Activated T-helper 1 cell treated with anti-CD3 and anti-CD28 coated beads, Interleukin-12 subunit alpha, Interleukin-12 subunit beta, Interleukin-2, Interleukin-4 antibody, amounts not matched to agents 30 ng/mL and 10 ng/mL and 1 ng/mL, durations not matched to agents 14 hours and 24 hours and 36 hours (primary cell): ENCODE data around the gene STAG1. TPM values are rescaled to one million over a fixed set of nuclear protein-coding genes. Genes with fewer than 3 reads are reported as not detected.
A peak's percentile ranks its signal among the peaks of the same experiment; 100 is the strongest.
"Not testable (repeated sequence)": the region's sequence is repeated elsewhere in the genome, so short reads cannot be mapped to it uniquely, and the experiment has no call there.

ENCODE experiments used
- DNase-seq: peaks from one replicate; pipeline ENCODE4 v3.0.0; 2021; ENCODE audit warnings: low spot score
- H3K27ac Mint-ChIP-seq: one replicate; pipeline ENCODE4 v1.8.0; 2021; ENCODE audit warnings: mild to moderate bottlenecking, mixed read lengths
- H3K27me3 Mint-ChIP-seq: one replicate; pipeline ENCODE4 v1.8.0; 2022; ENCODE audit warnings: mild to moderate bottlenecking, moderate library complexity, mixed read lengths; ENCODE audit not compliant: insufficient read depth
- H3K36me3 Mint-ChIP-seq: one replicate; pipeline ENCODE4 v1.8.0; 2021; ENCODE audit warnings: low read depth, mixed read lengths
- H3K4me1 Mint-ChIP-seq: one replicate; pipeline ENCODE4 v1.8.0; 2021; ENCODE audit warnings: low read depth, mixed read lengths
- H3K4me3 Mint-ChIP-seq: one replicate; pipeline ENCODE4 v1.8.0; 2021; ENCODE audit warnings: mild to moderate bottlenecking, moderate library complexity, mixed read lengths
- H3K9me3 Mint-ChIP-seq: one replicate; pipeline ENCODE4 v1.8.0; 2021; ENCODE audit warnings: mixed read lengths
- intact Hi-C: fragments of 100-400 bp; cut with micrococcal nuclease; formaldehyde crosslinking; loops from one replicate; pipeline ENCODE4 v1.15.1; 2024
- total RNA-seq: library from RNA; stranded (reverse); gene quantifications from 2 replicates; pipeline ENCODE4 v1.2.3, GENCODE V29; 2022

Gene STAG1
- total RNA-seq, 1 donor from 2014 or later: 47.1 TPM

DNA sequence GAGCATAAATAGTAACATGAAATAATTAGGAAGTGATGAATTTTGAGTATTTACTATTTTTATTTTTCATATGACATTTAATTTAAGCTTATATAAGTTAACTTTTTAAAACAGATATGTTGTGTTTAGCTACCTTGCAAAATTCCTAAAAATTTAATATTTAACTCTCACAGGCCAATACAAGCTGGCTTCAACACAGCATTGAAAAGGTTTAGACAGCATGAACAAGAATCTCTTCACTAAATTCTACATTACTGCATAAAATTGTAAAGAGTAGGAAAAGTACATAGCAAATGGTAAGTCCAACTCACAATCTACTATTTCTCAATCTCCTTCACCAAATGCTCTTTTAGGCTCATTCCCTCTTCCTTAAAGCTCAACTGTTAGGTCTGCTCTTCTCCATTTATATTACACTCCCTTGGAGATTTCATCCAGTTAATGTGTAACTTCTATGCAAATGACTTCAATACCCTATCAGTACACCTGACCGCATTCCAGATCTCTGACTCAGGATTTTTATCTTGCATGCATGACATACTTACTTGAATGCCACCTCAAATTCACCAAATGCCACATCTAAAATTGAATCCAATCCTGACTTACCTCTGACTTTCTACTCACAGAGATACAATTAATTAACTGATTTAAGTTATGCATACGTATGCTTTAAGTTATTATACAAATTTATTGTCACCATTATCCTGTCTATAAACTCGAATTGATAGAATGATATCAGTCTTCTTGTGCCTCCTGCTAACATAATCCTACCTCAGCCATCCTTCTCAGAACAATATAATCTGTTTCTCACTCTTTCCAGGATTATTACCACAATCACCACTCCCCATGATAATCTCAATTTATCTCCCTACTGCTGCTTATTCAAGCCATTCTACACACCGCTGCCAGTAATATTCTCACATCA lies 127.0 kb downstream of the STAG1 start:
- no peak overlapping the region for H3K27ac Mint-ChIP-seq
- peaks cover 8% of the 10 kb centered on the region for H3K4me1 Mint-ChIP-seq
- H3K27me3 Mint-ChIP-seq: no peaks in the 10 kb centered on the region
- H3K36me3 Mint-ChIP-seq: peaks cover 28% of the 10 kb centered on the region
- peaks cover 15% of the 10 kb centered on the region for H3K9me3 Mint-ChIP-seq
- intact Hi-C loops: no loop called here
- H3K4me3 Mint-ChIP-seq: no peak overlapping the region
- DNase-seq: no peak

DNA sequence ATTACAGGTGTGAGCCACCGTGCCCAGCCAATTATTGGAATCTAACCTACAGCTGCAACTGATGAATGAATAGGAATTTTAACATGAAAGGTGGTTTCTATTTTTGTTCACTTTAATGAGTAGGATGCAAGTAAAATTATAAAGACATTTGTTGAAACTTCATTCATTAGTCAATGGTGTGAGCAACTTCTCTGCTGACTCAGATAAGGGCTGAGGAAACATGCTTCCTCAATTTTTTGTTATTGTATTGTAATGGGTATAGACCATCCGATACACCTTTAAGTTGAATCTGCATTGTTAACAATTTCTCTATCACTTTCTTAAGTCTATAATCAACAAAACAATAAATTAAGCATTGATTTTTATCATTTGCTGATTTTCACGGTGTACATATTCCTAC lies 127.8 kb downstream of the STAG1 start:
- H3K4me1 Mint-ChIP-seq: peaks cover 8% of the 10 kb centered on the region
- no peaks in the 10 kb centered on the region for H3K27me3 Mint-ChIP-seq
- no peak overlapping the region for H3K27ac Mint-ChIP-seq
- peaks cover 13% of the 10 kb centered on the region for H3K9me3 Mint-ChIP-seq
- no peak overlapping the region for H3K4me3 Mint-ChIP-seq
- peaks cover 23% of the 10 kb centered on the region for H3K36me3 Mint-ChIP-seq
- DNase-seq: no peak
- intact Hi-C loops: no loop called here

DNA sequence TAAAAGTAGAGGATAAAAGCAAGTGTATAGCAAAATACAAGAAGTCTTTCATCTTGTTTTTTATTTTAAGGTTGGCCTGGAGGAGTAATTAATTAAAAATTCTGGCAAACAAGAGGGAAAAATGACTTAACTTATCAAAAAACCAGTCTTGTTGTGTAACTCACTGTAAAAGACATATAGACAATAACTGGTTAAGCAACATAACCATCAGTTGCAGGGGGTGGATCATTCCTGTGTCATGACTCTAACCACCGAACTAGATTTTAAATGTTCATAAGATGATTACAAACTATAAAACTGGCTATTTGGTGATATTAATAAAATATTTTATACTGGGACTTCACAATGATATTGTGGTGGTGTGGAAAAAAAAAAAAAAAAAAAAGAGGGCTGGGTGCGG lies 130.6 kb downstream of the STAG1 start:
- intact Hi-C loops: no loop called here
- Mint-ChIP-seq H3K9me3 (no peaks in the 10 kb centered on the region), H3K27me3 (no peaks in the 10 kb centered on the region), H3K4me3 (no peak overlapping the region), H3K27ac (no peak overlapping the region), H3K4me1 (peaks cover 8% of the 10 kb centered on the region), H3K36me3 (peaks cover 12% of the 10 kb centered on the region)
- no peak for DNase-seq

DNA sequence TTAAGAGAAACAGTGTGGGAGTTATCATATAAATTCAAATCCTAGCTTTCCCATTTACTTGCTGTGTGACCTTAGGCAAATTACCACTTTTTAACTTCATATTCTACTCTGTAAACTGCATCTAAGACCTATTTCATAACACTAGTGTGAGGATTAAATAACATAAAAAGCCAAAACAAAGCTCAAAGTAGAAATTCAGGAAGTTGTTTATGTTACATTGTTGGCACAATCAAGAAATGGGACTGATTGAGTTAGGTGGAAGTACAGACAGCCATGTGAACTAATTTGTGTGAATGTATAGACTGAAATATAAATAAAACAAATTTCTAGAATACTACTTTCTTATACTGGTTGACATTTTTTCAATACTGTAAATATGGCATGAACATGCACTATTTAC lies 131.7 kb downstream of the STAG1 start:
- intact Hi-C loops: no loop called here
- Mint-ChIP-seq H3K27me3 (no peaks in the 10 kb centered on the region), H3K36me3 (peaks cover 12% of the 10 kb centered on the region), H3K27ac (no peak overlapping the region), H3K4me1 (peaks cover 5% of the 10 kb centered on the region), H3K4me3 (no peak overlapping the region), H3K9me3 (no peaks in the 10 kb centered on the region)
- DNase-seq: no peak

DNA sequence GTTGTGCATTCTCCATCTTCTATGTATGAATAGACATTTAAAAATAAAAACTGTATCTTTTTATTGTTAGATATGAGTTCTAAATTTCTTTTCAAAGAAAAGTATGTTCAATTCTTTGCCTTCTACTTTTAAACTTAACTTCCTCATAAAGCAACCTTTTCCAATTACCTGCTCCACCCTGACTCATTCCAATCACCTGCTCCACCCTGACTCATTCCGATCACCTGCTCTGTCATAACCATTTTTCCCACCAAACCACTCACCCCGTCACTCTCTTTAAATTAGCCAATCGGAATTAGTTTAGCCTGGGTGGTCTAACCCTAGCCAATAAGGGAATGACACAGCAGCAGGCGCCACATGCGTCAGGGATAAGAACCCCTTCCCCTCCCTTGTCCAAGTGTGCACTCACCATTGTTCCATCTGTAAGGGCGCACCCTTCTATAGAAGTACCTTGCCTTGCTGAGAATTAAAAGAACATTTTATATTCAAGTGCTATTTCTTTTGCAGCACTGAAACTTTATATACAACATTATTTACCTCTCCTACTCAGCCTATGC lies 134.1 kb downstream of the STAG1 start:
- H3K27me3 Mint-ChIP-seq, H3K27ac Mint-ChIP-seq, H3K9me3 Mint-ChIP-seq, DNase-seq, intact Hi-C loops, H3K4me3 Mint-ChIP-seq, H3K4me1 Mint-ChIP-seq: not testable (repeated sequence)
- peaks cover 12% of the 10 kb centered on the region for H3K36me3 Mint-ChIP-seq

DNA sequence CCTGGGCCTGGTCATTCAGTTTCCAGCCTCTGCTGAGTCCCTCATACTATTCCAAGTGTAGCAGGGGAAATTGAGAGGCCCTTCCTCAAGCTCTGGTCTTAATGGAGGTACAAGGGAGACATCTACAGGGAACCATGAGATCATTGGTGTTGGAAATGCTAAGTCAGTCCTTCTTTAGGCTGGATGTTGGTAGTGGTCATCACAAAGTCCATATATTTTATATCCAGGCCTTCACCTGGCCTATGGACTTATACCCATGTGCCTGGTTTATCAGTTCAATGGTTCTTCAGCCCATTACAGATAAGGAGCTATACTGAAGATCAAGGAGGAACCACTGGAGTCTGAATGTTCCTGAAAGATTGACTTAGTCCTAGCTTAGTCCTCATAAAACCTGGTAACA lies 135.0 kb downstream of the STAG1 start:
- intact Hi-C loops: no loop called here
- H3K4me1 Mint-ChIP-seq: no peaks in the 10 kb centered on the region
- H3K4me3 Mint-ChIP-seq: no peak overlapping the region
- no peak overlapping the region for H3K27ac Mint-ChIP-seq
- peaks cover 8% of the 10 kb centered on the region for H3K36me3 Mint-ChIP-seq
- no peaks in the 10 kb centered on the region for H3K27me3 Mint-ChIP-seq
- no peaks in the 10 kb centered on the region for H3K9me3 Mint-ChIP-seq
- DNase-seq: no peak

DNA sequence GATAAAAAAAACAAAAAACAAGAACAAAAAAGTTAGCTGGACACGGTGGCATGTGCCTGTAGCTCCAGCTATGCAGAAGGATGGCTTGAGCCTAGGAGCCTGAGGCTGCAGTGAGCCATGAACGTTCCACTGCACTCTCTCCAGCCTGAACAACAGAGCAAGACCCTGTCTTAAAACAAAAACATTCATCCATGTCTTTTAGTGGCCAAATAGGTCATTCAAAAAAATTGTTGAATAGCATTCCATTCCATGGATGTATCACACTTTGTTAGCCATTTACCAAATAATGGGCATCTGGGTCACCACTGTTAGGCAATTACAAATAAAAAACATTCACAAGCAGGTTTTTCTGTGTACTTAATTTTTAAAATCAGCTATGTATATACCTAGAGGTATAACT lies 139.7 kb downstream of the STAG1 start:
- no peak for DNase-seq
- intact Hi-C loops: no loop called here
- Mint-ChIP-seq H3K27ac (no peak overlapping the region), H3K4me3 (no peak overlapping the region), H3K36me3 (peaks cover 3% of the 10 kb centered on the region), H3K27me3 (no peaks in the 10 kb centered on the region), H3K9me3 (no peaks in the 10 kb centered on the region), H3K4me1 (no peaks in the 10 kb centered on the region)

DNA sequence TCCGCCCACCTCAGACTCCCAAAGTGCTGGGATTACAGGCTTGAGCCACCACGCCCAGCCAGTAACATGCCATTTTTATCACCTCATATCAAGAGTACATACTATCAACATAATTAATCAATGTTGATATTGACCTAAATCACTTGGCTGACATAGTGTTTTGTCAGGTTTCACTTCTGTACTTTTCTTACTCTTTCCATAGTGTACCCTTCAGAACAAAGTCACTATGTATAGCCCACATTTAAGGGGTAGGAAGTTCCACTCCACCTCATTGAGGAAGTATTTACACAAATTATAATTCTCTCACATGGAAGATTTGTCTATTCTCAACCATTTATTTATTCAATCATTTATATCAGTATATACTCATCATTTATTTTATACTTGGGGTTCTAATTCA lies 145.2 kb downstream of the STAG1 start:
- Mint-ChIP-seq H3K4me3 (no peak overlapping the region), H3K9me3 (no peaks in the 10 kb centered on the region), H3K27ac (no peak overlapping the region), H3K36me3 (peaks cover 17% of the 10 kb centered on the region), H3K27me3 (no peaks in the 10 kb centered on the region), H3K4me1 (peaks cover 14% of the 10 kb centered on the region)
- intact Hi-C loops: no loop called here
- DNase-seq: no peak

DNA sequence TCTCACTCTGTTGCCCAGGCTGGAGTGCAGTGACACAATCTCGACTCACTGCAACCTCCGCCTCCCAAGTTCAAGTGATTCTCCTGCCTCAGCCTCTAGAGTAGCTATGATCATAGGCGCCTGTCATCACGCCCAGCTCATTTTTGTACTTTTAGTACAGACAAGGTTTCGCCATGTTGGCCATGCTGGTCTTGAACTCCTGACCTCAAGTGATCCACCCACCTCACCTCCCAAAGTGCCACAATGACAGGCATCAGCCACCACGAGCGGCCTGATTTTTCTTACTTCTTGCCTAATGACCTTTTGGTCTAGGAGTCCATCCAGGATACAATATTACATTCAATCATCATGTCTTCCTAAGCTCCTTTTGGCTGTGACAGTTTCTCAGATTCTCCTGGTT lies 146.0 kb downstream of the STAG1 start:
- H3K27ac Mint-ChIP-seq, H3K9me3 Mint-ChIP-seq, H3K4me3 Mint-ChIP-seq, intact Hi-C loops, H3K27me3 Mint-ChIP-seq, DNase-seq: not testable (repeated sequence)
- peaks cover 14% of the 10 kb centered on the region for H3K4me1 Mint-ChIP-seq
- peaks cover 17% of the 10 kb centered on the region for H3K36me3 Mint-ChIP-seq

DNA sequence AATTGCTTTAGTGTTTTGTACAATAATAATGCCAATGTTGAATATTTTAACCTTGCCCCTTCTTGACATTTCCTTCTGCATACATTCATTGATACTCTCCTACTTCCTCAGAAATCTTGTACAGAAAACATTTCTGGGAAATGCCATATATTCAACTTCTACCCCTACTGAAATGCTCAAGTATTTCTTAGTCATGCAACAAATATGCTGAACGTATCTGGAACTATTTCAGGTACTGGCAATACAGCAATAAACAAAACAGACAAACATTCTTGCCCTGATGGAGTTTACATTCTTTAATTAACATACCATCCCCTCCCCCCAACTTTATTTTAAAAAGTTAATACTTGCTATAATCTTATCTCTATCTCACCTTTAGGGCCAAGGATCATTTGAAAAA lies 147.2 kb downstream of the STAG1 start:
- DNase-seq: no peak
- Mint-ChIP-seq H3K4me1 (peaks cover 14% of the 10 kb centered on the region), H3K27me3 (no peaks in the 10 kb centered on the region), H3K36me3 (peaks cover 17% of the 10 kb centered on the region), H3K4me3 (no peak overlapping the region), H3K27ac (peak overlapping the region; percentile 37), H3K9me3 (no peaks in the 10 kb centered on the region)
- intact Hi-C loops: no loop called here

DNA sequence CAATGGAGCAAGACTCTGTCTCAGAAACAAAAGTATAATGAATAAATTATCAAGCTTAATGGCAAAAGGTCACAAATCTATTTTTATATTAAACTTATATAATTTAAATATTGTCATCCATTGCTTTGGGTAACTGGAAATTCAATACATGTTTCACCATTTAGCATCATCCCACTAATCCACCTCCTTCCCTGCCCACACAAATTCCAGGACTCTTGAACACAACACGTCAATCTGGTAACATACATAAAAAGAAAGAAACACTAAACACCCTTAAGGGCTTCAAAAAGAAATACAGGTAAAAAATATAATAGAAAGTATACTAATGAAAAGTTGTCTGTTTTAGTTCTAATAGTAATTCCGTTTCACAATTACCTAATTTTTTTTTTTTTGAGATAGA lies 149.4 kb downstream of the STAG1 start:
- DNase-seq: no peak
- Mint-ChIP-seq H3K4me1 (peaks cover 14% of the 10 kb centered on the region), H3K27me3 (no peaks in the 10 kb centered on the region), H3K9me3 (no peaks in the 10 kb centered on the region), H3K4me3 (no peak overlapping the region), H3K36me3 (peaks cover 21% of the 10 kb centered on the region), H3K27ac (no peak overlapping the region)
- intact Hi-C loops: no loop called here

DNA sequence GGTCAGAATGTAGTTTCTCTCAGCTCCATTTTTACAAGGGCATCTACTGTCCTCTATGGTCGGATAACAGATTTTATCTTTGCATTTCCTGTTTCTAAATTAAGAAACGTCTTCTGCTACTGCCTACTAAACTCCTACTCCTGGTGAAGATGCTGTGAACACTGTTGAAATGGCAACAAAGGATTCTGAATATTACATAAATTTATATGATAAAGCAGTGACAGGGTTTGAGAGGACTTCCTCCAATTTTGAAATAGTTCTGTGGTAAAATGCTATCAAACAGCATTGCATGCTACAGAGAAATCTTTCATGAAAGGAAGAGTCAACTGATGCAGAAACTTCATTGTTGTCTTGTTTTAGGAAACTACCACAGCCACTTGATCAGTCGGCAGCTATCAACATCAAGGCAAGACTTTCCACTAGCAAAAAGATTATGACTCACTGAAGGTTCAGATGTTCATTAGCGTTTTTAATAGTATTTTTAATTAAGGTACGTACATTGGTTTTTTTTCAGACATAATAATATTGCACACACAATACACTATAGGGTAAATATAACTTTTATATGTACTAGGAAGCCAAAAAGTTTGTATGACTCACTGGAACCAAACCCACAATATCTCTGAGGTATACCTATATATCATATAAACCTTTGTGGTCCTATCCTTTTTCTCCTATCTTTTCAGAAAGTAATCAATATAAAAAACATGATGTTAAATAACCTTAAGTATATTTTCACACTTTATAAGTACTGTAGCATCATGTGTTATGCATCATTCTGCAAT lies 156.1 kb downstream of the STAG1 start:
- peak overlapping the region; percentile 51 for H3K4me3 Mint-ChIP-seq
- H3K36me3 Mint-ChIP-seq: peaks cover 13% of the 10 kb centered on the region
- no peaks in the 10 kb centered on the region for H3K27me3 Mint-ChIP-seq
- intact Hi-C loops: loop anchor here (5.0 to 10.0 kb wide), 2 partner anchors 156 to 201 kb away; partner anchors contain the start of gene STAG1
- no peak for DNase-seq
- no peaks in the 10 kb centered on the region for H3K9me3 Mint-ChIP-seq
- peak overlapping the region; percentile 70 for H3K27ac Mint-ChIP-seq
- peaks cover 24% of the 10 kb centered on the region for H3K4me1 Mint-ChIP-seq

DNA sequence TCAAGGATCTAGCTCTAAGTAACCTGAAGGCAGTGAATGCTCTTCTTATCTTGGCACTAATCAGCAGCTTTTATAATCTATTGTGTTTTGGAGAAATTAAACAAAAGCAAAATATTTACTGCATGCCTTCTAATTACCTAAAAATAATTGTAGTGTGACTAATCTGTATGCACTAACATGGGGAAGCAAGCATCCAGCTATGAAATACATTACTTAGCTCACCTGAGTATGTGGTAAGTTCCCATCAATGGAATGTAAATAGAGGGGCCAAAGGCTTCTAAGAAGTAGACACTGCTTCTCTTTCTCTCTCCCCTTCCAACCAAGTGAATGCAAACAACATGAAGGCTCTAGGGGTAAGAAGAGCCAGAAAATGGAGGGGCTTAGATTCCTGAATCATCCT lies 165.6 kb downstream of the STAG1 start:
- H3K4me1 Mint-ChIP-seq: no peaks in the 10 kb centered on the region
- intact Hi-C loops: no loop called here
- H3K27ac Mint-ChIP-seq: no peak overlapping the region
- no peak for DNase-seq
- peaks cover 18% of the 10 kb centered on the region for H3K36me3 Mint-ChIP-seq
- no peaks in the 10 kb centered on the region for H3K27me3 Mint-ChIP-seq
- H3K9me3 Mint-ChIP-seq: no peaks in the 10 kb centered on the region
- H3K4me3 Mint-ChIP-seq: no peak overlapping the region
